ENCODE data around the gene RABIF.
"Not testable (repeated sequence)": the region's sequence is repeated elsewhere in the genome, so short reads cannot be mapped to it uniquely, and the experiment has no call there.

Gene RABIF

DNA sequence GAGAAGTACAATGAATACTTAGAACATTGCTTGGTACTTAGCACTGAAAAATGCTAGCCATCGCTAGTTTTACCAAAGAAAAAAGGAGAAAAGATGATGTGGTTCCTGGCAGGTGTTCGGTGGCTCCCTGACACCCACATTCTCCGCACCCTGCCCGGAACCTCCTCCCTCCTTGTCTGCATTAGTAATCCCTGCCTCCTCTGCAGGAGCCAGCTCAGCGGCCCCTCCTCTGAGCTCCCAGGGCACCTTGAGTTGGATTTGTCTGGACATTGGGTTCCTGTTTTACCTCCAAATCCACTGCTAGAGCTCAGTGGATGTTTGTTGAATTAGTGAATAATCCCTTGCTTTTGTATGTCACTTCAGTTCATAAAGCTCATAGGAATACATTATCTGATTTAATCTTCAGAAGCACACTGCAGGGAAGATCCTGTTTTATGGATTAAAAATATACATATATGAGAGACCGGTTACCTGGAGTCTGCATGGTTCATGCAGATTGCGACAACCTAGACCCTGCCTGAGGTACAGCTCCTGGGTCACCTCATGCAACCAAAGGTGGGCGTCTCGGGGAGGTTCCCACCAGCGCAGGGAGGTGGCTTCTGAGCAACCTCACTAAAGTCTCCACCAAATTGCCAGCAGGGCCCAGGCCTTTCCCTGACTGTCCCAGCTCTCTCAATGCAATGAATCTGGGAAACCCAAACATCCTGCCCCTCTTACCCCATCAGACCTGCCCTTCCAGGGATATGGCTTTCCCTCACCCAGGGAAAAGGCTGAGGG lies 54.0 kb downstream of the RABIF start:
- peak; percentile 8 for DNase-seq (ENCODE audit: low read depth)

DNA sequence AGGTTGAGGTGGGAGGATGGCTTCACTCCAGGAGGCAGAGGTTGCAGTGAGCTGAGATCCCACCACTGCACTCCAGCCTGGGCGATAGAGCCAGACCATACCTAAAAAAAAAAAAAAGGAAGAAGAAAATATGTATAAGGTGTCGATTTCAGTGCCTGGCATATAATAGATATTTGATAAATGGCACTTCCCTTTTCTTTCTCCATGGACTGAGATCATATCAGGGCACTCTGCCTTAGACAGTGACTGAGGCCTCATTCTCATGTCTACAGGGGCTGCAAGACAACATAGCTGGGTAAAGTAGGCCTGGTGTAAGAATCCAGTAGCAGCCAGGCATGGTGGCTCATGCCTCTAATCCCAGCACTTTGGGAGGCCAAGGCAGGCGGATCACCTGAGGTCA lies 57.0 kb downstream of the RABIF start:
- DNase-seq (ENCODE audit: low read depth), result no peak

DNA sequence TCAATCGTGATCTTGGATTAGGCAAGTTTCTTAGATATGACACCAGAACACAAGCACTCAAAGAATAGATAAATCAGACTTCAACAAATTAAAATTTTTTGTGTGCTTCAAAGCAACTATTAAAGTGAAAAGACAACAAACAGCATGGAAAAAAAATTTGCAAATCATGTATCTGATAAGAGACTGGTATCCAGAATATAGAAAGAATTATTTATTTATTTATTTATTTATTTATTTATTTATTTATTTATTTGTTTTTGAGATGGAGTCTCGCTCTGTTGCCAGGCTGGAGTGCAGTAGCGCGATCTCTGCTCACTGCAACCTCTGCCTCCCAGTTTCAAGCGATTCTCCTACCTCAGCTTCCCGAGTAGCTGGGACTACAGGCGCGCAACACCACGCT lies 59.7 kb downstream of the RABIF start:
- DNase-seq (ENCODE audit: low read depth), result not testable (repeated sequence)
